RWPE2 (cell line): ENCODE data around the gene DLAT.

Experiments
- ATAC-seq: fragments of 200-7000 bp; cut with Tn5 transposase; 3 replicates; pipeline ENCODE4 v1.9.1; 2021; ENCODE audit warnings: low read depth
- DNase-seq: peaks from one replicate; pipeline ENCODE4 v3.0.0-alpha.2; 2020; ENCODE audit warnings: low spot score
- H3K27ac ChIP-seq: fragments of 450-650 bp; 2 replicates; pipeline ENCODE4 v1.5.1; 2017; ENCODE audit warnings: mild to moderate bottlenecking; ENCODE audit not compliant: poor library complexity, severe bottlenecking
- H3K27me3 ChIP-seq: fragments of 250-450 bp; sonication (Bioruptor Pico); 2 replicates; pipeline ENCODE4 v1.5.1; 2021; ENCODE audit warnings: mild to moderate bottlenecking, moderate library complexity; ENCODE audit not compliant: insufficient read depth, poor library complexity, severe bottlenecking
- H3K36me3 ChIP-seq: fragments of 250-450 bp; sonication (Bioruptor Pico); 2 replicates; pipeline ENCODE4 v1.5.1; 2020; ENCODE audit warnings: low read depth, mild to moderate bottlenecking, moderate library complexity
- H3K4me1 ChIP-seq: fragments of 250-450 bp; sonication (Bioruptor Pico); 2 replicates; pipeline ENCODE4 v1.5.1; 2021; ENCODE audit warnings: mild to moderate bottlenecking, moderate library complexity; ENCODE audit not compliant: insufficient read depth, poor library complexity, severe bottlenecking
- H3K4me3 ChIP-seq: fragments of 250-450 bp; sonication (Bioruptor Pico); 2 replicates; pipeline ENCODE4 v1.5.1; 2021; ENCODE audit warnings: mild to moderate bottlenecking, moderate library complexity; ENCODE audit not compliant: severe bottlenecking
- H3K9me3 ChIP-seq: fragments of 250-450 bp; sonication (Bioruptor Pico); 2 replicates; pipeline ENCODE4 v1.5.1; 2021; ENCODE audit warnings: mild to moderate bottlenecking, moderate library complexity; ENCODE audit not compliant: severe bottlenecking
- CTCF ChIP-seq: fragments of 450-650 bp; IDR thresholded peaks from one replicate; pipeline ENCODE4 v1.5.1; 2017; ENCODE audit warnings: mild to moderate bottlenecking, moderate library complexity; ENCODE audit not compliant: poor library complexity, severe bottlenecking

Gene DLAT

DNA sequence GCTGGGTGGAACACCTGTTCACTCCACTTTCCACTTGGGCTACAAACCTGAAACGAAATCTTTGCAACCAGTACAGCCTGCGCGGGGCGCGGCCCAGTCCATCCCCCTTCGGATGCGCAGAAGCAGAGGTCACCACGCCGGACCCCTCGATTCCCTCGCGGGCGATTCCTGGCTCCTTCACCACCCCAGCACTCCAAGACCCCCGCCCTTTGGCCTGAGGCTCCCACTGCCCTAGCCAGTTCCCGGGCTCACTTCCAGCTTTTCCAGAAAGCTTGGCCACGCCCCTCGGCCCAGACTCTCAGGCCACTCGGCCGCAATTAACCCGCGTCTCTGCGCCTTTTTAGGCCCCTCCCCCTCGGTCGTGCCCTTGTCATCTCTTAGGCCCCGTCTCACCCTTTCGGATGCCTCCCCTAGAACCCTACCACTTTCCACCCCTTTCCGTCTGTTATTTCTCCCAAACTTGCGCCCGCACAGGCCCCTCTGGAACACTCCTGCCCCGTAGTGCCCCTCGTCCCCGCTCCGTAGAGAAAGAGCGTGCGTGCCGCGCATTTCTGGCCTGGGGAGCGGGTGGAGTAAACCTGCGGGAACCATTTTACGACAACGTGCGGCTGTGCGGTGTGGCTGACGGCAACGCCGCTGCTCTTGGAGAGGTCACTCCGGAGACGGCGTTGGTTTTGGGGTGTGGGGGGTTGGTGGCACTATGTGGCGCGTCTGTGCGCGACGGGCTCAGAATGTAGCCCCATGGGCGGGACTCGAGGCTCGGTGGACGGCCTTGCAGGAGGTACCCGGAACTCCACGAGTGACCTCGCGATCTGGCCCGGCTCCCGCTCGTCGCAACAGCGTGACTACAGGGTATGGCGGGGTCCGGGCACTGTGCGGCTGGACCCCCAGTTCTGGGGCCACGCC is at the start of gene DLAT:
Gene DLAT (plus strand): TSS at position 636 of the 906 bp plus-strand sequence. CDS start 65 bp downstream, at position 701.
- peak within 1 kb of the TSS; percentile 56 for H3K27ac ChIP-seq
- peaks cover 4% of the 10 kb centered on the region for H3K4me1 ChIP-seq
- DNase-seq (peak; percentile 85), ATAC-seq (peak; percentile 87)
- H3K27me3 ChIP-seq, result no peaks in the 10 kb centered on the region
- TF ChIP-seq CTCF, result no peak
- H3K36me3 ChIP-seq, result peaks cover 29% of the 10 kb centered on the region
- peak within 1 kb of the TSS; percentile 75 for H3K4me3 ChIP-seq
- no peaks in the 10 kb centered on the region for H3K9me3 ChIP-seq

DNA sequence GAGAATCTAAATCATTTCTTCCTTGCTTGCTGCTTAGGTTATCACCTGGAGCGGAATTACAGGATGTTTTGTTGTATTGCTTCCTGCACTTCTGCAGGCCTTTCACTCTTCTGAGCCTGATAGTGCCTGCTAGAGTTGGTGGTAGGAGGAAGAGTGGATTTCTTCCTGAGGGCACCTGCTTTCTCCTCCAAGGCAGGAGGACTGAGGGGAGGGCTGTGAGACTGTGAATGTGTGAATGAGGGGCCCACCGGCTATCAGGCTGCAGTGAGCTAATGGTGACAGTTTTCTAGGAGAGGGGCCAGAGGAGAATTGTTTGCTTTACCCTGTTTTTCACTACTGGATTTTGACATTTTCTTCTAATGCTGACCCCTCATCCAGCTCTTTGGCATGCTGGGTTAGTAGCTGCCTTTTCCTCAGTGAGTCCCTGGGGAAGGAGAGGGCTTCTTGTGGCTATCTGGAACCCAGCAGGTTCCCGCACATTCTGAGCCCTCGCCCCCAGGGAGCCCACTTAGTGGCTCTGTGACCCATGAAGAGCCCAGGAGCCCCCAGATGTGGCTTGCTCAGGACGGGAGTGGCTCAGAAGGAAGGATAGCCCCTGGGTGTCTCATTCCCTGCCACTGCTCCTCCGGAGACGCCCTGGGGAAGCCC is 49.0 kb upstream of the DLAT start:
- Histone ChIP-seq H3K4me1 (peaks cover 10% of the 10 kb centered on the region), H3K27me3 (no peaks in the 10 kb centered on the region), H3K36me3 (peaks cover 3% of the 10 kb centered on the region; the same call in 1 of the 2 replicates), H3K9me3 (no peaks in the 10 kb centered on the region), H3K4me3 (no peak overlapping the region), H3K27ac (peak overlapping the region; percentile 45)
- ATAC-seq (no peak), DNase-seq (no peak)
- TF ChIP-seq CTCF, result no peak

DNA sequence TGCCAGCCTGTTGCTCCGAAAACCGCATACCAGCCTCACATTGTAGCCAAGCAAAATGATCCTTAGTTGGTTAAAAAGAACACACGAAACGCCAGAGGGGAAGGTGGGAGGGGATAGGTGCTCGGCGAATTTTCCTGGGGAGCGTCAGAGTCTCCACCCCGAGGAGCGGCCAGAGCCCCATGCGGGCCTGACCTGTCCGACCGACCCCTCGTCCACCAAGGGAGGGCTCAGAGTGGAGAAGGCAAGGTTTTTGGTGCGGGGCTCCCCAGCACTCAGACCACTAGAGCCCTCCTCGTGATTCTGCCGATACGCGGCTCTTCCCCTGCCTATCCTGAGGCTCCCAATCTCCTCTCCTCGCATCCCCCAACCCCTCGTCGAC is 48.5 kb upstream of the DLAT start:
- no peak for DNase-seq
- ATAC-seq, result peak; percentile 46
- Histone ChIP-seq H3K27ac (peak overlapping the region; percentile 45), H3K27me3 (no peaks in the 10 kb centered on the region), H3K36me3 (peaks cover 8% of the 10 kb centered on the region; the same call in 1 of the 2 replicates), H3K4me3 (peak overlapping the region; percentile 47), H3K4me1 (peaks cover 10% of the 10 kb centered on the region), H3K9me3 (no peaks in the 10 kb centered on the region)
- TF ChIP-seq CTCF, result no peak

GRCh38 chr11:111977146-111978027 is 47.8 kb upstream of the DLAT start:
- Histone ChIP-seq H3K27me3 (no peaks in the 10 kb centered on the region), H3K4me3 (peak overlapping the region; percentile 47), H3K4me1 (peaks cover 10% of the 10 kb centered on the region), H3K27ac (peak overlapping the region; percentile 45), H3K36me3 (peaks cover 8% of the 10 kb centered on the region; the same call in 1 of the 2 replicates), H3K9me3 (no peaks in the 10 kb centered on the region)
- no peak for TF ChIP-seq CTCF
- DNase-seq (no peak), ATAC-seq (peak; percentile 71)
